Adipose tissue (tissue), 3 donors: ENCODE measurements around the gene FLYWCH1. TPM values are rescaled to one million over a fixed set of nuclear protein-coding genes. Genes with fewer than 3 reads are reported as not detected.

Experiments
- H3K27ac ChIP-seq: one replicate; pipeline ENCODE4 v1.5.1; 2013; ENCODE audit warnings: low read depth, low read length
- WGBS, 3 donors: extraction: QIAGEN DNeasy Blood & Tissue Kit; methylation state at CpG; one replicate each; pipeline ENCODE4 v1.1.7; 2013; 5-methylcytosine and 5-hydroxymethylcytosine counted together
- polyA plus RNA-seq, 3 donors: library from polyadenylated mRNA; stranded (reverse); fragments of 200-250 nt; gene quantifications; one replicate each; pipeline ENCODE4 v1.2.3, GENCODE V29; 2013
- donor health status: healthy with polysubstance abuse.
- donor health status: Bipolar disorder and iron deficiency.
- donor health status: healthy.

Gene FLYWCH1
- polyA plus RNA-seq, 3 donors, result 8.8 to 23.7 (median 20.9) TPM

DNA sequence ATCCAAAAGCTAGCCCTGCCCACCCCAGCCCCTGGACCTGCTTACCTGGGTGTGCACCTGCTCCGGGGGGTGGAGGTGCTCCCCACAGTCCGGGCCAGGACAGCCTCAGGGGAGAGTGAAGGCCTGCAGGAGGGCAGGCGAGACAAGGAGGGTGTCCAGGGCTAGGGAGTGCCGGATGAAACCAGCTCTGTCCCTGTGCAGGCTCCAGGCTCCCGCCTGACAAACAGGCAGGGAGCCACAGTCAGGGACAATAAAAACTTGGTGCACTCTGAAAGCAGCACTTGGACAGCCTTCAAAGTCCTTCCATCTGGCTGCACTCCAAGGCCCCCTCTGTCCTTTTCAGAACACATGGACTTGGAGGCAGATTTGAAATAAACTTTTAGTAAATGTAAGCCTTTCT lies 61.4 kb downstream of the FLYWCH1 start:
- WGBS, 3 donors, result 78 to 89% (median 79%) methylated on average over 5 of the region's 5 CpGs
- no peak overlapping the region for H3K27ac ChIP-seq

DNA sequence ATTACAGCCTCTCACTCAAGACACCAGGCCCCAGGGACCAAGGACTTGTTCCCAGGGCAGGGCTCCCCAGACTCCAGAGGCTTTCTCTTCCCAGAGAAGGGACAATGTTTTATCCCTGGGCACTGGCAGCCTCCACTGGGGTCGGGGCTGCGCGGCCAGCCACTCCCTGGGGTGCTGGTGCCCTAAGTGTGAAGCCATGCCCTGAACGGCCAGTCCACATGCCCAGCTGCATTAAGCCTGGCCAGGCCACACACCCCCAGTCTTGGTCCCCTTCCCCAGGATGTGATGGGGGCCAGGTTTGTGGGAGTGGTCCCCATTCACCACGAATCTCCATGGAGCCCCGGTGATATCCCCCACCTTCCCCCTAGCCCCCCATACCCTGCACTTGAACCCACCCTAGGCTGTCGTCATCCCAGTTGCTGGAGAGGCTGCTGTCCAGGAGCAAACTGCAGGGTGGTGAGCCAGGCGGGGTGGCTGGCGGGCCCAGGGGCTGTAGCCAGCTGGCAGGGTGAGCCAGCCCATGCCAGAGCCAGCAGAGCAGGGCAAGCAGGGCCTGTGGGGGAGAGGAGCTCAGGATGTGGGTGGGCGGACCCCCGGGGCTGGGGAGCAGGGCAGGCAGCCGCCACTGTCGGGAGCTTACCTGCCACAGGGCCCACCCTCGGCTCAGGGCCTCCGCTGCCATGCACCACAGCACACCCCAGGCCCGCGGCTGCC lies 62.0 kb downstream of the FLYWCH1 start:
- 86 to 89% (median 86%) methylated on average over 14 to 17 of the region's 17 CpGs for WGBS, 3 donors
- H3K27ac ChIP-seq, result no peak overlapping the region

DNA sequence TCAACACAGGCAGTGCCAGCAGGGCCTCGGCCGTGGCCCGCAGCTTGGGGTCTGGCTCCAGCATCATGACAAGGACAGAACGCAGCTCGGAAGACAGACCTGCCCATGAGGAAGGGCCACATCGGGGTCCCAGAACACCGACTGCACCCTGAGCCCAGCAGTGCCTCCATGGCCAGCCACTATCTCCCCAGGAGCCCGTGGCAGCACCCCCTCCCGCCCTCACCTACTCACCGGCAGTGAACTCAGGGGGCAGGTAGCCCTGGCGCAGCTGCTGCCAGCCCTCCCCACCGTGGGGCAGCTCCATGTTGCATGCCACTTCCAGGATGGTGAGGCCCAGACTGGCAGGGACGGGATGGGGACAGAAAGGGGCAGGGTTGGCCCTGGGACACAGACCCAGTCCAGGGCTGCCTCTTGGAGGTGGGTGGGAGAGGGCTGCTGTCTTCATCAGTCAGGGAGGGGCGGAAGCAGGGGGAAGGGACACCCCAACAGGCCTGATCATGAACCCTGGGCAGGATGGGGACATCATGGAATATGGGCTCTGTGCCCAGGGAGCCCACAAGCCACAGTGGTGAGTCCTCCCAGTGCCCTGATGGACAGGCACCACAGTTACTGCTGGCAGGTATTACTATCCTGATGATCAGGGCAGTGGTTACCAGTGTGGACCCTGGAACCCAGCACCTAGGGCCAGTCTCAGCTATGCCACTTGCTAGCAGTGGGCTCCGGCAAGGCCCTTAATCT lies 62.8 kb downstream of the FLYWCH1 start:
- 93 to 95% (median 94%) methylated on average over 14 to 15 of the region's 15 CpGs for WGBS, 3 donors
- H3K27ac ChIP-seq, result no peak overlapping the region

DNA sequence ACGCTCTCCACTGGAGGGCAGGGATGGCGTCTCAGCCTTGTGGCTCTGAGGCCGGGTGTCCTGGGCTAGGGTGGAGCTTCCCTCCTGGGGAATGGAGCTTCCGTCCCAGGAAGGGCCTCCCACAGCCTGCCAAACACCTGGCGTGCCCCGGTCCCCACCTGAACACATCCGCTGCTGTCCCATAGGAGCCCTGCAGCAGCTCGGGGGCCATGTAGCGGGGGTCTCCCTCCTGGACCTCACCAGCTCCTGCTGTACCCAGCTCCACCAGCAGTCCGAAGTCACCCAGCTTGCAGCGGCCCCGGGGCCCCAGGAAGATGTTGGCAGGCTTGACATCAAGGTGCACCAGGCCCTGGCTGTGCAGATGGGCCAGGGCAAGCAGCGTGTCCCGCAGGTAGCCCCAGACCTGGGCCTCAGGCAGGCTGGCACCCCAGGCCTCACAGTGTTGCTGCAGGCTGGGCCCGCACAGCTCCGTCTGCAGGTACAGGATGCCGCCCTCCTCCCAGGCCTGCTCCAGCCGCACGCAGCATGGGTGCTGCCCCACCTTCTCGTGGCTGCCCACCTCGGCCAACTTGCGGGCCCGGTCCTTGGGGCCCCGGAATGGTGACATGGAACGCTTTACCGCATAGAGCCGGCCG lies 63.5 kb downstream of the FLYWCH1 start:
- WGBS, 3 donors, result 93 to 96% (median 95%) methylated on average over 28 of the region's 28 CpGs

DNA sequence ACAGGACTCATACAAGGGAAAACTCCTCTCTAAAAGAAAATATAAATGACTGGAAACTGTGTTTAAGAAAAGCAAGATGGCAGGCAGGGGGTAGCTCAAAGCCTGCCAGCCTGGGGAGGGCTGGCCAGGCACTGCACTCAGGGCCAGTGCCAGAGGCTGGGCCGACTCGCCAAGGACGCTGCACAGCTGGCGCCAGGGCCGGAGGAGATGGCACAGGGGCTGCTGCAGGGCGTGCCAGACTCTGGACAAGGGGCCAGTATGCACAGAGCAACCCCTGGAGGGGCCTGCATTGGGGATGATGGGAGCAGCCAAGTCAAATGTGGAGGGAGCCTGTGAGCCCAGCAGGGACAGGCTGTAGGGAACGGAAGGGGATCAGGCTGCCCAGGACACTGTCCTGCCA lies 64.5 kb downstream of the FLYWCH1 start:
- 62 to 94% (median 91%) methylated on average over 7 of the region's 7 CpGs for WGBS, 3 donors
- H3K27ac ChIP-seq, result no peak overlapping the region

More for the DNA sequence above, 63.5 kb downstream of the FLYWCH1 start:
- no peak overlapping the region for H3K27ac ChIP-seq

DNA sequence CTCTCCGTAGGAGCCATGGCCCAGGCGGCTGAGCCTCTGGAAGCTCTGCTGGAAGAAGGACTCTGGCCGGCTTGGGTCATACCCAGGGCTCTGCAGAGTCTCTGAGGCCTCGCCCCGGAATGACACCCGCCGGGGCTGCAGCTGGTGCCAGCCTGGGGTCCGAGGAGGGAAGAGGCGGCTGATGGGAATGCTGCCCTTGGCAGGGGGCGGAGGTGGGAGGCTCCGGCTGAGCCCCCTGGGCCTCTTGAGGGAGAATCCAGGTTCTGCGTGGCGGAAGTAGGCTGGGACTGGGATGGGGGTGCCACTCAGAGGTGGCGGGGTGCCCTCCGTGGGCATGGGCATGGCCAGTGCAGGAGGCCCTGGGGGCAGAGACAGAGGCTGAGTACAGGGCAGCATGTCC lies 64.9 kb downstream of the FLYWCH1 start:
- WGBS, 3 donors, result 94 to 95% (median 94%) methylated on average over 14 to 15 of the region's 15 CpGs

DNA sequence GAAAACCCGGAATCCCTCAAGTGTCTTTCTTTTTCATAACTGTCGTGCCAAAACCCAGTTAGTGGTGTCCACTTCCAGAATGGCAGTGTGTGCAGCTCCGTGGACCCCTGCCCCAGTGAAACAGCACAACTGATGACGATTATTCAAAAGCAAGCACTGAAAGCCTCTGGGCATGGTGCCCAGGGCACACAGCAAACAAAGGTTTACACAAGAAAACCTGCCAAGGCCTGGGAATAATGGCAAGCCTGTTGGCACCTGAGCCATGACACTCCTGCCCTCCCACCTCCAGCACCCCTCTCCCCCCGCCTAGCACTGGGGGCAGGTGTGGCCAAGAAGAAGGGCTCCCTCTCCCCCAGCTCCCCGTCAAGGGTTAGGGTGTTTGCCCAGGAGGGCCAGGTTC lies 65.7 kb downstream of the FLYWCH1 start:
- 36 to 90% (median 78%) methylated on average over 6 of the region's 6 CpGs for WGBS, 3 donors
- H3K27ac ChIP-seq, result no peak overlapping the region

More for the DNA sequence above, 64.9 kb downstream of the FLYWCH1 start:
- H3K27ac ChIP-seq, result no peak overlapping the region

DNA sequence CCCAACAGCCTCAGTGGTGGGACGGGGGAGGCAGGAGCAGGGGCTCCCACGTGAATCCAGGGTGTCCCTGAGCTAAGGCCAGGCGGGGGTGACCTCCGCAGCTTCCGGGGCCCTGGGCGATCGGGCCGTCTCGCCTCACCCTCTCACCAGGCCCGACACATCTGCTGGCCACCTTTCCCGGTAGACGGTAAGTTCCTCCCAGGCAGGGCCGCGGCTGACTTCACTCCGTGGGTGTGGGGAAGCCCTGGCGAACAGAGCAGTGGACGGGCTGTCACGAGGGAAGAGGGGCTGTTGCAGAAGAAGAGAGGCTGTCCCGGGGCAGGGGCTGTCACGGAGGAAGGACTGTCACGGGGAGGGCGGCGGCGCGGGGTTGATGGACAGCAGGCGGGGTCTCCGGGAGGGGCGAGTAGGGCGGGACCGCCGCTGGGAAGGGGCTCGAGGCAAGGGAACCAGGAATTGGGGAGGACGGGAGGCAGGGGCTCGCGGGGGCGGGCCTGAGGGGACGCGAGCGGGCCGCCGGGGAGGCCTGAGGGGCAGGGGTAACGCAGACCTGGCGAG lies 68.0 kb downstream of the FLYWCH1 start:
- 7 to 8% (median 7%) methylated on average over 42 to 43 of the region's 43 CpGs for WGBS, 3 donors
- no peak overlapping the region for H3K27ac ChIP-seq

DNA sequence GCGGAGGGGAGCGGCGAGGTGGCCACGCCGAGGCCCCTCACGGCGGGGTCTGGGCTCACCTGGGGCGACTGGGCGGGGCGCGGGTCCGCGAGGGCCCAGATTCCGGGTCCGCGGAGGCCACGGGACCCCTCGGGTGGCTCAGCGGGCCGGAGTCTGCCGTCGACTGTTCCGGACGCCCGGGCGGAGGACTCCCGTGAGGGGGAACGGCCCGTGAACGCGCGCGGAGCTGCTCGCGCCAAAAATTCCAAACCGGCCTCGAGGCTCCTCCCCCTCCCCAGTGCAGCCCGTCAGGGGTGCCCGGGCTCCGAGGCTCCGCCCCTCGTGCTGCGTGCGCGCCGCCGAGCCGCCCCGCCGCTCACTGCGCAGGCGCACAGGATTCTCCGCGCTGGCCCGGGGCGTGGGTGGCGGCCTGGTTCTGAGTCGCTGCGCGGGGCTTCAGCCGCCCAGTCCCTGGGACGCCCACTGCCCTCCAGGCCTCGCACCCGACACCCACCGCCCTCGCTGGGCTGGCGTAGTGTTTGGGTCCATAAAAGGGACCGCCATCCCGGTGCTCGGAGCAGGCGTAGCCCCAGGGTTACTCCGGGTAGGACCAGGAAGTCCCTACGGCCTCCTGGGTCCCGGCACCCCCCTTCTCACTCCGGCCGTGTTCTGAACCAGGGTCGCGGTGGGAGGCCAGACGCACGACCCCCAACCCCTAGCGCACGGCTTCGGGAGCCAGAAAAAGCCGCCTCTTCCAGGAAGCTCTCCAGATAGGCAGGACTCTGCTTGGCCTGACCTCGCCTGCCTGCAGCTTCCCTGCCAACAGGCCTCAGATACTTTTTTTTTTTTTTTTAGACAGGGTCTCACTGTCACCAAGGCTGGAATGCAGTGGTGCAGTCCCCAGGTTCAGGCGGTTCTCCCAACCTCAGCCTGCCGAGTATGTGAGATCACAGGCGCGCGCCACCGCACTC lies 68.8 kb downstream of the FLYWCH1 start, which contains the start of gene PKMYT1:
Gene PKMYT1 (minus strand): TSS at position 220 of the 950 bp plus-strand sequence. CDS start 789 bp downstream, outside the sequence.
- 5 to 7% (median 6%) methylated on average over 68 to 91 of the region's 91 CpGs for WGBS, 3 donors
- no peak within 1 kb of the TSS for H3K27ac ChIP-seq

DNA sequence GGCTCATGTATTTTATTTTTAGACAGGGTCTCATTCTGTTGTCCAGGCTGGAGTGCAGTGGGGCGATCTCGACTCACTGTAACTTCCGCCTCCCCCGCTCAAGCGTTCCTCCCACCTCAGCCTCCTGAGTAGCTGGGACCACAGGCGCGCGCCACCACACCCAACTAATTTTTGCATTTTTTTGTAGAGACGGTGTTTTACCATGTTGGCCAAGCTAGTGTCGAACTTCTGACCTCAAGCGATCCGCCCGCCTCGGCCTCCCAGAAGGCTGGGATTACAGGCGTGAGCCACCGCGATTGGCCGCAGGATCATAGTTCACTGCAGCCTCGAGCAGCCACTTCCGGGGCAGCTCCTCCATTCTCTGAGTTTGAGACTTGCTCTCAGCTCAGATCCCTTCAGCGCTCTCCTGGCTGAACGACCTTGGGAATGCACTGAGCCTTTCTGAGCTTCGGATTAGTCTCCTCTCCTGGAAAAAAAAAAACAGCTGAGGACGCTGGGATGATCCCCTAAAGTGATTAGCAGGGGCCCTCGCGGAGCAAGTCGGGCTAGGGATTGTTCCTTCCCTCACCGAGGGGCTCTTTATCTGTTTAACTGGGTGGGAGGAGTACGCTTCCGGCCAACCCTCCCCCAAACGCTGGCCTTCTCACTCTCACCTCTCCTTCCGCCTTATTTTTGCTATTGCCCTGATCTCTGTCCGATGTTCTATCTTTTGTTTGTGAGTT lies 69.6 kb downstream of the FLYWCH1 start:
- 44 to 63% (median 59%) methylated on average over 33 of the region's 33 CpGs for WGBS, 3 donors
- H3K27ac ChIP-seq, result no peak overlapping the region

DNA sequence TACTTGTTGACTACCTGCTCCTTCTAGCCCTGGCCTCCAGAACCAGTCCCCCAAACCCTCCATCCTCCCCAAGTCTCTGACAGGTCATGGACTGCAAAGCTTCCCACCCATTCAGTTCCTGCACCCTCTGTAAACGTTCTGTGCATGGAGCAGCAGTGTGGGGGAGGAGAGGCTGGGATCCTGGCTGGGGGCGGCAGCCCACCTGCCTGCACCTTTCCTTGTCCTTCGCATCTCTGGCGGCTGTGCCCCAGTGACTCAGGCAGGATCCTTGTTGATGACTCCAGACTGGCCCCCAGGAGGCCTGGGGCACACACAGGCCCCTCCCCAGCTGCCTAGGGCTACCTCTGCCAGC lies 70.1 kb downstream of the FLYWCH1 start:
- WGBS, 3 donors, result 75 to 82% (median 75%) methylated on average over 4 of the region's 4 CpGs
- H3K27ac ChIP-seq, result no peak overlapping the region

DNA sequence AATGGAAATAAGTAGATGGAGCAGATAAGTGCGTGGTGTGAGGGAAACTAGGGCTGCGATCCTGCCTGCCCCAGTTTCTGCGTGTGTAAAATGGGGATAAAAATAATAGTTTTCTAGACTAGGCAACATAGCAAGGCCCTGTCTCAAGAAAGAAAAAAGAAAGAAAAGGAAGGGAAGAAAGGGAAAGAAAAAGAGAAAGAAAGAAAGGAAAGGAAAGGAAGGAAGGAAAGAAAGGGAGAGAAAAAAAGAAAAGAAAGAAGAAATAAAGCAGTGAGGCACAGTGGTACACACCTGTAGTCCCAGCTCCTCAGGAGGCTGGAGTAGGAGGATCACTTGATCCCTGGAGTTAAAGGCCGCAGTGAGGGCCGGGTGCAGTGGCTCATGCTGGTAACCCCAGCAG lies 70.7 kb downstream of the FLYWCH1 start:
- WGBS, 3 donors, result 91 to 93% (median 92%) methylated on average over 5 of the region's 5 CpGs
- no peak overlapping the region for H3K27ac ChIP-seq

DNA sequence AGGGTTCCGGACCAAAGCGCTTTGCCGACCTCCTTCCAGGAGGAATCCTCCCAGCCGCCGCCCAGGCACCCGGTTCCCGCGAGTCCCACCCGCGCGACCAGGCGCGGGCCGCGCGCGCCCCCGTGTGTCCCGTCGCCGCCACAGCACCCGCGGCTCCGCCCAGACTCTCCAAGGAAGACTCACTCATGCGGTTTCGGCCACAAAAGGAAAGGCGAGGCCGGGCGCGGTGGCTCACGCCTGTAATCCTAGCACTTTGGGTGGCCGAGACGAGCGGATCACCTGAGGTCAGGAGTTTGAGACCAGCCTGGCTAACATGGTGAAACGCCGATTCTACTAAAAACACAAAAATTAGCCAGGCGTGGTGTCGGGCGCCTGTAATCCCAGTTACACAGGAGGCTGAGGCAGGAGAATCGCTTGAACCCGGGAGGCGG lies 72.0 kb downstream of the FLYWCH1 start:
- WGBS, 3 donors, result 8 to 9% (median 8%) methylated on average over 42 of the region's 42 CpGs
- H3K27ac ChIP-seq, result no peak overlapping the region

DNA sequence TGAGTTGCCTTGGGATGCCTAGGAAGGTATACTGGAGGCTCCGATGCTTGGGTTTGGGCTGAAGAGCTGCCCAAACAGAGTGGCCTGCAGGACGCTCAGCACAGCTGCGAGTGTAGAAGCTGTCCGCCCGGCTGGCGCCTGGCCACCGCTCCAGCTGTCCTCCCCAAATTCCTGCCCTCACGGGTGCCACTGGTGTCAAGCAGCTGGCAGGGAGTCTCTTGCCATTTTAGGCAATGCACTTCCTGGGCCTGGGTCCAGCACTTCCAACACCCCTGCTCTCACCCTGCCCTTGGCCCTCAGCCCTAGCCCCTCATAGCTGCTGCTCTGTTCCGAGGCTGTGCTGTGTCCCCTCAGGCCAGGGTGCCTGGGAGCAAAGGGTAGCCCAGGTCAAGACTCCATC lies 73.7 kb downstream of the FLYWCH1 start:
- 20 to 83% (median 59%) methylated on average over 9 of the region's 9 CpGs for WGBS, 3 donors
- H3K27ac ChIP-seq, result no peak overlapping the region

DNA sequence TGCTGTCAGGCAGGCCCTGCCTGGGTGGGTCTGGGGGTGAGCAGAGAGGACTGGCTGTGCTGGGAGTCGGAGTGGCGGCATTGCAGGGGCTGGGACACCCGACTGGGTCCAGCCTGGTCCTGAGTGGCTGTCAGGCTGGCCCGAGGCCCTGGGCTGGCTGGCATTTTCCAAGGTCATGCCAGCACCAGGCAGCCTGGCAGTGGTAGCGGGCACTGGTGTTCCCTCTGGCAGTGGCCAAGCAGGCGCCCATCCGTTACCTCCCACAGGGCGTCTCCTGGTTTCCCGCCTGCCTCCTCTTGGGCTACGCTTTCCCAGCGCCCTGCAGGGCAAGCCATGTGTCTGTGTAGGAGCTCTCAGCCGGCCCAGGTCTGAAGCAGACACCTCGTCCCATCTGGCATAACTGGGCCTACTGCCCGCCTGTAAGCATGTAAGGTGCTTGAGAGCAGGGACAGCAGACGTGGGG lies 74.2 kb downstream of the FLYWCH1 start:
- 28 to 83% (median 72%) methylated on average over 15 of the region's 15 CpGs for WGBS, 3 donors
- no peak overlapping the region for H3K27ac ChIP-seq

DNA sequence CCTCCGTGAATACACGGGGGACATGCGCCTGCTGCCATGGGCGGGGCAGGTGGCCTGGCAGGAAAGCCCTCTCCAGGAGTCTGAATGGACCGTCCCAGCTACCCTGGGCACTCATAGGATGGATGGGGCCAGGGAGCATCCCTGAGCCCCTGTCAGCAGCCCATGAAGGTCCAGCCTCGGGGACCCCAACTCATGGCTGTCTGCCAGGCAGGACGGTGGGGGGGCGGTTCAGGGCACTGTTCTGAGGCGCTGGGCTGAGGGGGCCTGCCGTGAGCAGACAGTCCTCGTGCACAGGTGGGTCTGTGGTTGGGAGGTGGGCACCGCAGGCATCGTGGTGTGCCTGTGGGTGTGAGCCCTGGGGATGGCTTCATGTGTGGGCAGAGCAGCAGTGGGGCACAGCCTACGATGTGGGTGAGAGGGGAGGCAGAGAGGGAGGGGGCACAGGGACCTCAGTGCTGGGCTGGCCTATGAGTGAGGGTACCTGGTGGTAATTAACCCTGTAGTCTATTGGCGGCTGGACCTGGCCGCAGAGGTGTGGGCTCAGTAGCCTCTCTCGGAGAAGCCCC lies 75.0 kb downstream of the FLYWCH1 start:
- WGBS, 3 donors, result 79 to 85% (median 82%) methylated on average over 17 of the region's 17 CpGs
- no peak overlapping the region for H3K27ac ChIP-seq

DNA sequence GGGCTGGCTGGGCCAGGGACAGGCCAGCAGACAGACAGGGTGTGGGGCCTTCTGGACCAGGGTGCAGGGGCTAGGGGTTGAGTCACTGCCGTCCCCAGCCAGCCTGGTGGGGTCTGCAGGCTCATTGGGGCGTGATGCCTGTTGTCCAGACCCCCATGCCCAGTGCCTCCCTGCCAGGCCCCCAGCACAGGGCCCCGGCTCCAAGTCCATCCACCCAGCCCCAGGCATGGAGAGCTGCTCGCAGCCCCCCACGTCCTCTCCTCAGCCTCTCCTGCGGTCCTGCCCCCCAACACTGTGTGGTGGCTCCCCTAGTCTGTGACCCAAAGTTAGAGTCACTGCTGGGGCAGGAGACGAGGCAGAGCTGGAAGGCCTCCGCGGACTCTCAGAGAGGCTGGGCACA lies 75.6 kb downstream of the FLYWCH1 start:
- 77 to 92% (median 84%) methylated on average over 8 to 9 of the region's 9 CpGs for WGBS, 3 donors
- H3K27ac ChIP-seq, result no peak overlapping the region
